RWPE2 (cell line): ENCODE results near the gene DCP1A.

Experiments used
- ATAC-seq: fragments of 200-7000 bp; cut with Tn5 transposase; 3 replicates; pipeline ENCODE4 v1.9.1; 2021; ENCODE audit warnings: low read depth
- DNase-seq: peaks from one replicate; pipeline ENCODE4 v3.0.0-alpha.2; 2020; ENCODE audit warnings: low spot score
- H3K27ac ChIP-seq: fragments of 450-650 bp; 2 replicates; pipeline ENCODE4 v1.5.1; 2017; ENCODE audit warnings: mild to moderate bottlenecking; ENCODE audit not compliant: poor library complexity, severe bottlenecking
- H3K27me3 ChIP-seq: fragments of 250-450 bp; sonication (Bioruptor Pico); 2 replicates; pipeline ENCODE4 v1.5.1; 2021; ENCODE audit warnings: mild to moderate bottlenecking, moderate library complexity; ENCODE audit not compliant: insufficient read depth, poor library complexity, severe bottlenecking
- H3K36me3 ChIP-seq: fragments of 250-450 bp; sonication (Bioruptor Pico); 2 replicates; pipeline ENCODE4 v1.5.1; 2020; ENCODE audit warnings: low read depth, mild to moderate bottlenecking, moderate library complexity
- H3K4me1 ChIP-seq: fragments of 250-450 bp; sonication (Bioruptor Pico); 2 replicates; pipeline ENCODE4 v1.5.1; 2021; ENCODE audit warnings: mild to moderate bottlenecking, moderate library complexity; ENCODE audit not compliant: insufficient read depth, poor library complexity, severe bottlenecking
- H3K4me3 ChIP-seq: fragments of 250-450 bp; sonication (Bioruptor Pico); 2 replicates; pipeline ENCODE4 v1.5.1; 2021; ENCODE audit warnings: mild to moderate bottlenecking, moderate library complexity; ENCODE audit not compliant: severe bottlenecking
- H3K9me3 ChIP-seq: fragments of 250-450 bp; sonication (Bioruptor Pico); 2 replicates; pipeline ENCODE4 v1.5.1; 2021; ENCODE audit warnings: mild to moderate bottlenecking, moderate library complexity; ENCODE audit not compliant: severe bottlenecking
- CTCF ChIP-seq: fragments of 450-650 bp; IDR thresholded peaks from one replicate; pipeline ENCODE4 v1.5.1; 2017; ENCODE audit warnings: mild to moderate bottlenecking, moderate library complexity; ENCODE audit not compliant: poor library complexity, severe bottlenecking

Gene DCP1A

GRCh38 chr3:53346922-53347260 is 452 bp downstream of the DCP1A start:
- ATAC-seq (peak; percentile 21), DNase-seq (no peak)
- no peaks in the 10 kb centered on the region for H3K9me3 ChIP-seq
- peaks cover 10% of the 10 kb centered on the region for H3K4me1 ChIP-seq
- H3K36me3 ChIP-seq, result peaks cover 25% of the 10 kb centered on the region
- no peaks in the 10 kb centered on the region for H3K27me3 ChIP-seq
- no peak for TF ChIP-seq CTCF
- H3K4me3 ChIP-seq, result peak overlapping the region; percentile 76
- peak overlapping the region; percentile 43 for H3K27ac ChIP-seq

GRCh38 chr3:53346514-53346913 is 829 bp downstream of the DCP1A start:
- H3K9me3 ChIP-seq, result no peaks in the 10 kb centered on the region
- TF ChIP-seq CTCF, result no peak
- H3K27ac ChIP-seq, result peak overlapping the region; percentile 43
- peaks cover 10% of the 10 kb centered on the region for H3K4me1 ChIP-seq
- DNase-seq (no peak), ATAC-seq (no peak)
- H3K4me3 ChIP-seq, result peak overlapping the region; percentile 76
- H3K36me3 ChIP-seq, result peaks cover 29% of the 10 kb centered on the region
- H3K27me3 ChIP-seq, result no peaks in the 10 kb centered on the region

GRCh38 chr3:53342353-53342752 is 5.0 kb downstream of the DCP1A start:
- H3K4me1 ChIP-seq, result peaks cover 10% of the 10 kb centered on the region
- no peak overlapping the region for H3K4me3 ChIP-seq
- no peak overlapping the region for H3K27ac ChIP-seq
- TF ChIP-seq CTCF, result no peak
- no peak for ATAC-seq
- H3K27me3 ChIP-seq, result no peaks in the 10 kb centered on the region
- H3K36me3 ChIP-seq, result peaks cover 54% of the 10 kb centered on the region
- DNase-seq, result no peak
- no peaks in the 10 kb centered on the region for H3K9me3 ChIP-seq

- no peak overlapping the region for H3K4me3 ChIP-seq
- no peaks in the 10 kb centered on the region for H3K27me3 ChIP-seq
- H3K4me1 ChIP-seq, result no peaks in the 10 kb centered on the region
- ATAC-seq (no peak), DNase-seq (no peak)
- no peak for TF ChIP-seq CTCF
- peaks cover 65% of the 10 kb centered on the region for H3K36me3 ChIP-seq
- no peaks in the 10 kb centered on the region for H3K9me3 ChIP-seq
- H3K27ac ChIP-seq, result no peak overlapping the region
Measured at GRCh38 chr3:53337167-53337940, 10.0 kb downstream of the DCP1A start.

- H3K4me3 ChIP-seq, result no peak overlapping the region
- H3K9me3 ChIP-seq, result no peaks in the 10 kb centered on the region
- peaks cover 65% of the 10 kb centered on the region for H3K36me3 ChIP-seq
- H3K27me3 ChIP-seq, result no peaks in the 10 kb centered on the region
- no peak for TF ChIP-seq CTCF
- H3K27ac ChIP-seq, result no peak overlapping the region
- H3K4me1 ChIP-seq, result no peaks in the 10 kb centered on the region
- no peak for DNase-seq
- ATAC-seq, result no peak
Measured at GRCh38 chr3:53334742-53335141, 12.6 kb downstream of the DCP1A start.
